HG03378 (cell line): Measurements from ENCODE around the gene PSMD9.
A peak's percentile ranks its signal among the peaks of the same experiment; 100 is the strongest.
"Not testable (repeated sequence)": the region's sequence is repeated elsewhere in the genome, so short reads cannot be mapped to it uniquely, and the experiment has no call there.

ENCODE experiments used
- ATAC-seq: cut with Tn5 transposase; IDR thresholded peaks from one replicate; pipeline ENCODE4 v1.9.1; 2021; ENCODE audit warnings: mild to moderate bottlenecking, moderate library complexity; ENCODE audit not compliant: unreplicated experiment

PSMD9 gene, protein sequence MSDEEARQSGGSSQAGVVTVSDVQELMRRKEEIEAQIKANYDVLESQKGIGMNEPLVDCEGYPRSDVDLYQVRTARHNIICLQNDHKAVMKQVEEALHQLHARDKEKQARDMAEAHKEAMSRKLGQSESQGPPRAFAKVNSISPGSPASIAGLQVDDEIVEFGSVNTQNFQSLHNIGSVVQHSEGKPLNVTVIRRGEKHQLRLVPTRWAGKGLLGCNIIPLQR

GRCh38 chr12:121888478-121889273 lies at the start of gene PSMD9:
PSMD9 (plus strand) TSS chr12:121888790; CDS start chr12:121888857, 67 bp downstream.
- peak; percentile 80 for ATAC-seq

GRCh38 chr12:121839106-121839992 lies 49.2 kb upstream of the PSMD9 start:
- ATAC-seq = peak; percentile 87

- ATAC-seq = no peak
Observed at GRCh38 chr12:121839993-121840761, 48.4 kb upstream of the PSMD9 start.

GRCh38 chr12:121843236-121843982 lies 45.2 kb upstream of the PSMD9 start:
- no peak for ATAC-seq

- no peak for ATAC-seq
Observed at GRCh38 chr12:121845701-121846100, 42.9 kb upstream of the PSMD9 start.

DNA sequence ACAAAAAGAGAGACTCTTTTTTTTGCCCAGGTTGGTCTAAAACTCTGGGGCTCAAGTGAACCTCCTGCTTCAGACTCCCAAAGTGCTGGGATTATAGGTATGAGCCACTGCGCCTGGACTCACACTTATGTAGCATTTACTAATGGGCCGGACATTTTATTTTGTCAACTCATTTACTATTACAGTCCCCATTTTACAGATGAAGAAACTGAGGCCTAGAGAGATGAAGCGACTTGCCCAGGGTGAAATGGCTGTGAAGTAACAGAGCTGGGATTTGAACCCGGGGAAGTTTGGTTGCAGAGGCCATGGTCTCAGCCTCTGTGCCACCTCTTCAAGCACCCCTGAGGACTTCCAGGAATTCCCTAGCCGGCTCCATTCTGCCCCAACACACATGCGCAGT lies 39.4 kb upstream of the PSMD9 start:
- ATAC-seq = no peak

- ATAC-seq = no peak
Observed at GRCh38 chr12:121849665-121850064, 38.9 kb upstream of the PSMD9 start.

DNA sequence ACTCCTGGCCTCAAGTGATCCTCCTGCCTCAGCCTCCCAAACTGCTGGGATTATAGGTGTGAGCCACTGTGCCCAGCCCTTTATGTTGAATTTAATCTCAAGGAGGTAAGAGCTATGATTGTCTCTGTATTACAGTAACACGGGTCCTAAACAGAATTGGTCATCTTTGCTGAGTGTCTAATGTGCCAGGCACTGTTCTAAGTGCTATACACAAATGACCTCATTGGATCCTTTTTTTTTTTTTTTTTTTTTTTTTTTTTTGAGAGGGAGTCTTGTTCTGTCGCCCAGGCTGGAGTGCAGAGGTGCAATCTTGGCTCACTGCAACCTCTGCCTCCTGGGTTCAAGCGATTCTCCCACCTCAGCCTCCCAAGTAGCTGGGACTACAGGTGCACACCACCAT lies 36.2 kb upstream of the PSMD9 start:
- not testable (repeated sequence) for ATAC-seq

GRCh38 chr12:121857322-121858246 lies 31.0 kb upstream of the PSMD9 start:
- ATAC-seq = no peak

- no peak for ATAC-seq
Observed at GRCh38 chr12:121858318-121858661, 30.3 kb upstream of the PSMD9 start.

- no peak for ATAC-seq
Observed at GRCh38 chr12:121858662-121859572, 29.7 kb upstream of the PSMD9 start, which contains the start of gene HPD. HPD (minus strand) TSS chr12:121858859; CDS start chr12:121858823, 36 bp downstream.

GRCh38 chr12:121860257-121860656 lies 28.3 kb upstream of the PSMD9 start:
- ATAC-seq = no peak

- not testable (repeated sequence) for ATAC-seq
Observed at GRCh38 chr12:121860699-121861098, 27.9 kb upstream of the PSMD9 start.

DNA sequence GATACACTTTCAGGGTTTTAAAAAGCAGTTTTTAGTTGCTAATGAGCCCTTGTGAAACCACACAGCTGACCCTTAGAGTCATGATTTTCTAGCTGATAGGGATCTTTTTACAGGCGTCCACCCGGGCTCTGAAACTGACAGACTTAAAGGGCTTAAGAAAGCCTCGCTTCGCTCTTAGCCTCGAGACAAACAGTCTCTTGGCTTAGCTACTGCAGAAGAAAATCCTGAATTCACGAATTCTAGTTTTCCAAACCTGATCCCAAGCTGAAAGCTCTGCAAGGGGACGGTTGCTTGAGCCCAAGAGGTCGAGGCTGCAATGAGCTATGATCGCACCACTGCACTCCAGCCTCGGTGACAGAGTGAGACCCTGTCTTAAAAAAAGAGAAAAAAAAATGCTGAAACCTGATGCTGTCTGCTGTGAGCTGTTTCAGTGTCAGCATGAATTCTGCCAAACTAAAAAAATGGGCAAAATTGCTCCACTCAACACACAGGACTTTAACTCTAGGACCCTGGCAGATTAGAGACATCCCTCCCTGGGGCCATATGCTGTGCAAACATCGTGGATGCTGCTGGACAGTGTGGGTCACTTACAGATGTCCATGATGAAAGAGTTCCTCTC lies 26.8 kb upstream of the PSMD9 start:
- no peak for ATAC-seq

DNA sequence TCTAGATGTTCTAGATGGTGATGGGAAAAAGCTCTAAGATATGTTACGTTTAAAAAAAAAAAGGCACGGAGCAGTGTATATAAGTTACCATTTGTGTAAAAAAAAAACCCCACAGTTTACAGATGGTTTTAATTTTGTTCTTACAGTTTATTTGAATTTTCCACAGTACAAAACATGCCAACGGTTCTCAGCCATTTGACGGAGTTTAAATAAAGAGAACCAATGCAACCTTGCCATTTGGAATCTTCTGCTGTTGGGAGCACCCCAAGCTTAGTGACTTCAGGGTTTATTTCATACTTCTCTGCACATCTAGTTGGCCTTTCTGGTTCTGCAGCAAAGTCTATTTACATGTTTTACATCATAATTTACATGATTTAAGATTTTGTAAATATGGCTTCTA lies 22.3 kb upstream of the PSMD9 start:
- no peak for ATAC-seq

DNA sequence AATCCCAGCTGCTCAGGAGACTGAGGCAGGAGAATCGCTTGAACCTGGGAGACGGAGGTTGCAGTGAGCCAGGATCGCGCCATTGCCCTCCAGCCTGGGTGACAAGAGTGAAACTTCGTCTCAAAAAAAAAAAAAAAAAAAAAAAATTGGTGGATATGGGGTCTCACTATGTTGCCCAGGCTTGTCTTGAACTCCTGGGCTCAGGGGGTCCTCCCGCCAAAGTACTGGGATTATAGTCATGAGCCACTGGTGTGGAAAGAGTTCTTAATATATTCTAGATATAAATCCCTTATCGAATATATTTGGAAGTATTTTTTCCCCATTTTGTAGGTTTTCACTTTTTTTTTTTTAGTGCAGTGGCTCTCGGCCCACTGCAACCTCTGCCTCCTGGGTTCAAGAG lies 19.4 kb upstream of the PSMD9 start:
- ATAC-seq = not testable (repeated sequence)

GRCh38 chr12:121871467-121871866 lies 17.1 kb upstream of the PSMD9 start:
- no peak for ATAC-seq
